GM23338 (cell line): Measurements from ENCODE around the gene SEPTIN8.

Experiments used
- CREB1 ChIP-seq: fragments of 250-450 bp; sonication (Bioruptor Pico); IDR thresholded peaks from 2 replicates; pipeline ENCODE4 v1.5.0; 2020; ENCODE audit warnings: low read depth, mild to moderate bottlenecking, moderate library complexity
- CTCF ChIP-seq, 2 experiments: fragments of 200-600 bp in 1 of 2; sonication (generic) in 1 of 2; conservative IDR thresholded peaks; 2 replicates each; pipeline versions ENCODE4 v1.5.1 to v1.6.1; 2016 to 2017; ENCODE audit warnings: antibody characterized with exemption in 2 of 2, low read depth in 2 of 2, mild to moderate bottlenecking in 2 of 2, moderate library complexity in 1 of 2
- EZH2 ChIP-seq: fragments of 200-600 bp; sonication (generic); IDR thresholded peaks from one replicate; pipeline ENCODE4 v1.8.0; 2017; ENCODE audit warnings: antibody characterized with exemption, mild to moderate bottlenecking, low read depth; ENCODE audit not compliant: unreplicated experiment
- EZH2phosphoT487 ChIP-seq: fragments of 200-600 bp; sonication (generic); IDR thresholded peaks from one replicate; pipeline ENCODE4 v1.8.1; 2018; ENCODE audit warnings: antibody characterized with exemption; ENCODE audit not compliant: unreplicated experiment
- JUNB ChIP-seq: IDR thresholded peaks from one replicate; pipeline ENCODE4 v1.6.1; 2016; ENCODE audit warnings: antibody characterized with exemption; ENCODE audit not compliant: unreplicated experiment
- POLR2AphosphoS5 ChIP-seq: IDR thresholded peaks from 2 replicates; pipeline ENCODE4 v1.6.1; 2016; ENCODE audit warnings: antibody characterized with exemption, low read depth
- STAT1 ChIP-seq: IDR thresholded peaks from one replicate; pipeline ENCODE4 v1.6.1; 2016; ENCODE audit warnings: antibody characterized with exemption; ENCODE audit not compliant: unreplicated experiment
- ZNF114 ChIP-seq: fragments of 250-450 bp; sonication (Bioruptor Pico); IDR thresholded peaks from 2 replicates; pipeline ENCODE4 v1.5.0; 2020; ENCODE audit warnings: mild to moderate bottlenecking, moderate library complexity
- ZNF331 ChIP-seq: fragments of 250-450 bp; sonication (Bioruptor Pico); IDR thresholded peaks from 2 replicates; pipeline ENCODE4 v1.5.0; 2020; ENCODE audit warnings: low read depth, mild to moderate bottlenecking, moderate library complexity
- ZNF462 ChIP-seq: fragments of 250-450 bp; sonication (Bioruptor Pico); IDR thresholded peaks from 2 replicates; pipeline ENCODE4 v1.5.0; 2020; ENCODE audit warnings: mild to moderate bottlenecking, moderate library complexity
- TF ChIP-seq, protein P1 (sequence below): IDR thresholded peaks from 2 replicates; pipeline ENCODE4 v1.6.1; 2016; ENCODE audit warnings: antibody characterized with exemption
- TF ChIP-seq, protein P2 (sequence below): IDR thresholded peaks from one replicate; pipeline ENCODE4 v1.6.1; 2018; ENCODE audit warnings: antibody characterized with exemption; ENCODE audit not compliant: unreplicated experiment

GRCh38 chr5:132760049-132760420 lies 17.0 kb downstream of the SEPTIN8 start:
- TF ChIP-seq CTCF (conservative IDR thresholded peaks at IDR 0.05; ENCODE audit: low read depth in 2 of 2) (no peak), CREB1 (CRISPR knock-in tag) (no peak), EZH2phosphoT487 (no peak), POLR2AphosphoS5 (no peak), EZH2 (no peak), JUNB (no peak), STAT1 (no peak), ZNF462 (CRISPR knock-in tag) (no peak), ZNF114 (CRISPR knock-in tag) (no peak), ZNF331 (CRISPR knock-in tag) (no peak)
- TF ChIP-seq, protein P1, sequence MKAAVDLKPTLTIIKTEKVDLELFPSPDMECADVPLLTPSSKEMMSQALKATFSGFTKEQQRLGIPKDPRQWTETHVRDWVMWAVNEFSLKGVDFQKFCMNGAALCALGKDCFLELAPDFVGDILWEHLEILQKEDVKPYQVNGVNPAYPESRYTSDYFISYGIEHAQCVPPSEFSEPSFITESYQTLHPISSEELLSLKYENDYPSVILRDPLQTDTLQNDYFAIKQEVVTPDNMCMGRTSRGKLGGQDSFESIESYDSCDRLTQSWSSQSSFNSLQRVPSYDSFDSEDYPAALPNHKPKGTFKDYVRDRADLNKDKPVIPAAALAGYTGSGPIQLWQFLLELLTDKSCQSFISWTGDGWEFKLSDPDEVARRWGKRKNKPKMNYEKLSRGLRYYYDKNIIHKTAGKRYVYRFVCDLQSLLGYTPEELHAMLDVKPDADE, result no peak
- TF ChIP-seq, protein P2, sequence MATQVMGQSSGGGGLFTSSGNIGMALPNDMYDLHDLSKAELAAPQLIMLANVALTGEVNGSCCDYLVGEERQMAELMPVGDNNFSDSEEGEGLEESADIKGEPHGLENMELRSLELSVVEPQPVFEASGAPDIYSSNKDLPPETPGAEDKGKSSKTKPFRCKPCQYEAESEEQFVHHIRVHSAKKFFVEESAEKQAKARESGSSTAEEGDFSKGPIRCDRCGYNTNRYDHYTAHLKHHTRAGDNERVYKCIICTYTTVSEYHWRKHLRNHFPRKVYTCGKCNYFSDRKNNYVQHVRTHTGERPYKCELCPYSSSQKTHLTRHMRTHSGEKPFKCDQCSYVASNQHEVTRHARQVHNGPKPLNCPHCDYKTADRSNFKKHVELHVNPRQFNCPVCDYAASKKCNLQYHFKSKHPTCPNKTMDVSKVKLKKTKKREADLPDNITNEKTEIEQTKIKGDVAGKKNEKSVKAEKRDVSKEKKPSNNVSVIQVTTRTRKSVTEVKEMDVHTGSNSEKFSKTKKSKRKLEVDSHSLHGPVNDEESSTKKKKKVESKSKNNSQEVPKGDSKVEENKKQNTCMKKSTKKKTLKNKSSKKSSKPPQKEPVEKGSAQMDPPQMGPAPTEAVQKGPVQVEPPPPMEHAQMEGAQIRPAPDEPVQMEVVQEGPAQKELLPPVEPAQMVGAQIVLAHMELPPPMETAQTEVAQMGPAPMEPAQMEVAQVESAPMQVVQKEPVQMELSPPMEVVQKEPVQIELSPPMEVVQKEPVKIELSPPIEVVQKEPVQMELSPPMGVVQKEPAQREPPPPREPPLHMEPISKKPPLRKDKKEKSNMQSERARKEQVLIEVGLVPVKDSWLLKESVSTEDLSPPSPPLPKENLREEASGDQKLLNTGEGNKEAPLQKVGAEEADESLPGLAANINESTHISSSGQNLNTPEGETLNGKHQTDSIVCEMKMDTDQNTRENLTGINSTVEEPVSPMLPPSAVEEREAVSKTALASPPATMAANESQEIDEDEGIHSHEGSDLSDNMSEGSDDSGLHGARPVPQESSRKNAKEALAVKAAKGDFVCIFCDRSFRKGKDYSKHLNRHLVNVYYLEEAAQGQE, result no peak
